ENCODE measurements around the gene HAPSTR1.

GRCh38 chr16:9139965-9140364 is 48.5 kb downstream of the HAPSTR1 start:
- TF ChIP-seq, protein P1, sequence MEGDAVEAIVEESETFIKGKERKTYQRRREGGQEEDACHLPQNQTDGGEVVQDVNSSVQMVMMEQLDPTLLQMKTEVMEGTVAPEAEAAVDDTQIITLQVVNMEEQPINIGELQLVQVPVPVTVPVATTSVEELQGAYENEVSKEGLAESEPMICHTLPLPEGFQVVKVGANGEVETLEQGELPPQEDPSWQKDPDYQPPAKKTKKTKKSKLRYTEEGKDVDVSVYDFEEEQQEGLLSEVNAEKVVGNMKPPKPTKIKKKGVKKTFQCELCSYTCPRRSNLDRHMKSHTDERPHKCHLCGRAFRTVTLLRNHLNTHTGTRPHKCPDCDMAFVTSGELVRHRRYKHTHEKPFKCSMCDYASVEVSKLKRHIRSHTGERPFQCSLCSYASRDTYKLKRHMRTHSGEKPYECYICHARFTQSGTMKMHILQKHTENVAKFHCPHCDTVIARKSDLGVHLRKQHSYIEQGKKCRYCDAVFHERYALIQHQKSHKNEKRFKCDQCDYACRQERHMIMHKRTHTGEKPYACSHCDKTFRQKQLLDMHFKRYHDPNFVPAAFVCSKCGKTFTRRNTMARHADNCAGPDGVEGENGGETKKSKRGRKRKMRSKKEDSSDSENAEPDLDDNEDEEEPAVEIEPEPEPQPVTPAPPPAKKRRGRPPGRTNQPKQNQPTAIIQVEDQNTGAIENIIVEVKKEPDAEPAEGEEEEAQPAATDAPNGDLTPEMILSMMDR (optimal IDR thresholded peaks at IDR 0.05 in 1 of 3, IDR thresholded peaks at IDR 0.05 in 1 of 3, conservative IDR thresholded peaks at IDR 0.05 in 1 of 3; ENCODE audit: extremely low read depth in 1 of 3, insufficient read depth in 2 of 3, low read length in 3 of 3): no peak
- TF ChIP-seq EZH2 (IDR thresholded peaks at IDR 0.05; ENCODE audit: low read length): no peak
